GM12892 (cell line): Measurements from ENCODE around the gene VPS9D1.

Experiments used
- DNase-seq: peaks from one replicate; pipeline ENCODE4 v3.0.0; 2011; ENCODE audit not compliant: insufficient read length
- FAIRE-seq: peaks from 2 replicates; lab custom pipeline; 2011; peaks lifted over from hg19 to GRCh38; lab: Jason Lieb, UNC
- POLR2A ChIP-seq: IDR thresholded peaks from 2 replicates; pipeline ENCODE4 v1.6.1; 2011; ENCODE audit warnings: low read depth, low read length, control low read depth
- POLR2AphosphoS5 ChIP-seq: IDR thresholded peaks from 2 replicates; pipeline ENCODE4 v1.6.1; 2011; ENCODE audit warnings: low read depth, low read length, control low read depth
- TAF1 ChIP-seq: IDR thresholded peaks from 2 replicates; pipeline ENCODE4 v1.6.1; 2011; ENCODE audit warnings: low read depth, mild to moderate bottlenecking, control low read depth, low read length, borderline replicate concordance

Gene VPS9D1

DNA sequence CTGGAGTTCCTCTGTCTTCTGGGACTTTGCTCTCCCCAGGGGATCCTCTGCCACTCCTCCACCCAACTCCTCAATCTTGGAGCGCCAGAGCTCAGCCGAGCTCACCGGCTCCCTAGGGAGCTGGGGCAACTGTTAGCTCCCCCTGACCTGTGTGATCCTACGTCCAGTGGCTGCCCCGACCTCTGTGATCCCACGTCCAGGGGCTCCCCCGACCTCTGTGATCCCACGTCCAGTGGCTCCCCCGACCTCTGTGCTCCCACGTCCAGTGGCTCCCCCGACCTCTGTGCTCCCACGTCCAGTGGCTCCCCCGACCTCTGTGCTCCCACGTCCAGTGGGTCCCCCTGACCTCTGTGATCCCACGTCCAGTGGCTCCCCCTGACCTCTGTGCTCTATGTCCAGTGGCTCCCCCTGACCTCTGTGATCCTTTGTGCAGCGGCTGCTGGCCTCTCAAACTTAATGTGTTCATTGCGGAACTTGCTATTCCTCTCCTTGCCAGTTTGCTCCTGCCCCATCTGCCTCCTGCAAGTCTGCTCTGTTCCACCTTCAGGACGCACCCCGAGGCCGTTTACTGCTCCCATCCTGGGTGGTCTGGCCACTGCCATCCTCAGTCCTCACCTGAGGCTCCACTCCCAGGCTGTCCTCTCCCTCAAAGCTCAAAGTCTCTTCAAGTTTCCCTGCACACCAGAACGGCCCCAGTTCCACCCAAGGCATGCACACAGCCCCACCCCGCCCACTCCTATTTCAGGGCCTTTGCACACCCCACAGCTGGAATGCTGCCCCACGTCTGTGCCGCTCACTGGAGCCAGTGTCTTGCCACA is 2.8 kb downstream of the VPS9D1 start:
- no peak for TF ChIP-seq POLR2AphosphoS5
- TF ChIP-seq TAF1: no peak
- TF ChIP-seq POLR2A: no peak
- DNase-seq (no peak), FAIRE-seq (no peak)

DNA sequence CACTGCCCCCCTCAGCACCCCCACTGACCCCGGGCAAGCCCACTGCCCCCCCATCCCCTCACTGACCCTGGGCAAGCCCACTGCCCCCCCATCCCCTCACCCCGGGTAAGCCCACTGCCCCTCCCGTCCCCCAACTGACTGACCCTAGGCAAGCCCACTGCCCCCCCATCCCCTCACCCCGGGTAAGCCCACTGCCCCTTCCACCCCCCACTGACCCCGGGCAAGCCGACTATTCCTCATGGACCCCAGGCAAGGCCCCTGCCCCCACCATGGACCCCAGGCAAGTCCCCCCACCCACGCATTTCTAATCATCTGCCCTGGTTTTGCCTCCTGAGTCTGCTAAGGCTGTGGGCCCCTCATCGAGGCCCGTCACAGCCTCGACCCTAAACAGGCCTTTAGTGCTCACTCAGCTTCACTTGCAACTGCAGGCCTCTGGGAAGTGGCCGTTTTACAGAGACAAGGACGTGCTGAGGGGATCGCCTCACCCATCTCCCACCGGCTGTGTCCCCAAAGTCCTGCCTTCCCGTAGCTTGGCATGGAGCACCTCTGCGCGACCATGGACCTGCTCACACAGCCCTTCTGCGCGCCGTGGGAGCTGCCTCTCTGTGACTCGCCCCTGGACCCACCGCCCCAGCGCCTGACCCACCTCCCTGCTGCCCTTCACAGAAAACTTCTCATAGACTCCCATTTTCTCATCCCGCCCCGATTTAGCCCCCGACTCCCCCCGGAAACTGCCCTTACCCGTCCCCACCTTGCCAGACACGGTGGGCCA is 3.6 kb downstream of the VPS9D1 start:
- FAIRE-seq (no peak), DNase-seq (no peak)
- no peak for TF ChIP-seq POLR2A
- TF ChIP-seq TAF1: no peak
- TF ChIP-seq POLR2AphosphoS5: no peak

DNA sequence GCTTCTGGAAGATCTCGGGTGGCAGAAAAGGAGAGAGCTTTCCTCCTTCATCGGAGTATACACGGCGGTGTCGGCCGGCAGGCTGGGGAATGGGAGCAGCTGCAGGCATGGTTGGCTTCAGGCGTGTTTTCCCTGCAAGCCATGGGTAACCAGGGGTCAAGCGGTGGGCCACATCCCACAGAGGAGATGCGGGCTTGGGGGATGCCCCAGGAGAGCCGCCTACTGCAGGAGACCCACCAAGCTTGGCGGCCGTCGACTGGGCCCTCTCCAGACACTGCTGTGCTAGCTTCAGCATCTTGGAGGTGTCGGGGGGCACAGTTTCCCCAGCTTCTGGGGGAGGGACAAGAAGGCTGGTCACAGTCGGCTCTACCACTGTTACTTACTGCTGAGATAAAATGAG is 4.2 kb downstream of the VPS9D1 start:
- no peak for TF ChIP-seq POLR2AphosphoS5
- no peak for TF ChIP-seq POLR2A
- TF ChIP-seq TAF1: no peak
- FAIRE-seq (no peak), DNase-seq (no peak)

DNA sequence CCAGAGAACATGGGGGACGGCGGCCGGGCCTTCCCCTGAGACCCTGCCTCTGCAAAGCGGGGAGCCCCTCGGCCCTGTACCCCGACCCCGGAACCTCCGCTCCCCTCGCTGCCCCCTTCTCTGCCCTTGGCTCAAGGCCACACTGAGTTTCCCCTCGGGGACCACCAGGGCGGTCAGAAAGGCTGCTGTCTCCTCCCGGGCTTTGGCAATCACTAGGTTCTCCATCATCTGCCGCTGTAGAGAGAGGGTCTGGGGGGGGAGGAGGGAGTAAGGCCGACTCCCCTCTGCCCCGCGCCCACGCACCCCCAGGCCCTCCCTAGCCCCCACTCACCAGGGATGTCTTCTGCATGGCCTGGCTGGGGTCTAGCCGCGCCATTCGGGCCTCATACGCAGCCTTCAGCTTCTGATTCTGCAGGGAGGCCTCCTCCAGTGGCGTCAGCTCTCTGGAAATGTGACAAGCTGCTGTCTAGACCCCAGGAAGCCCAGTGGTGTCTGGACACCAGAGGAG is 8.4 kb downstream of the VPS9D1 start:
- FAIRE-seq: peak; percentile 17
- no peak for DNase-seq
- 0 out of 2 replicates have a peak, but pooled peaks have one; percentile 0 for TF ChIP-seq TAF1
- no peak for TF ChIP-seq POLR2AphosphoS5

DNA sequence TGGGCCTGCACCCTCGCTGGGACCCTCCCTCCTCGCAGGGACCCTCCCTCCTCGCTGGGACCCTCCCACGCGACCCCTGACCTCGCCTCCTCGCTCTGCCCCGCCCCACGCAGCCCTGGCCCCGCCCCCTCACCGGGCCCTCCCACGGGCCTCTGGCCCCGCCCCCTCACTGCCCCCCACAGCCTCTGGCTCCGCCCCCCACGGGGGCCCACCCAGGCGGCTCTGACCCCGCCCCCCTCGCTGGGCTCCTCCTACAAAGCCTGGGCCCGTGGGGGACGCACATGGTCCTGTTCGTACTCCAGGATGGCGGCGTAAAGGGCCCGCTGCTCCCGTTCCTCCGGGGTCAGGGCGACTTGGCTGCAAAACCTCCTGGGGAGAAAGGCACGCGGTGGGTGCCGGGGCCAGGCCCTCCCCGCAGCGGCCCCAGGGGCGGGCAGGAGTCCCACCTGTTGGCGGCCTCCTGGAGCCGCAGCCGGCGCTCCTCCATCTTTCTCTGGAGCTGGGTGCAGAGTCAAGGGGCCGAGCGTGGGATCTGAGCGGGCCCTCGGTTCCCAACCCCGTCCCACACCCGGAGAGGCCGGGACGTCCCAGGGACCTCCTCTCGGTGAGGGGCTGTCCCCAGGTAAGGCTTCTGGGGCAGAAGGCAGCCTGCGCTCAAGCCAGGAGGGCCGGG is 9.0 kb downstream of the VPS9D1 start:
- FAIRE-seq: peak; percentile 88
- DNase-seq: peak; percentile 99
- TF ChIP-seq POLR2A (peak; percentile 82), TAF1 (peak; percentile 29; the same call in 1 of the 2 replicates), POLR2AphosphoS5 (peak; percentile 66)

DNA sequence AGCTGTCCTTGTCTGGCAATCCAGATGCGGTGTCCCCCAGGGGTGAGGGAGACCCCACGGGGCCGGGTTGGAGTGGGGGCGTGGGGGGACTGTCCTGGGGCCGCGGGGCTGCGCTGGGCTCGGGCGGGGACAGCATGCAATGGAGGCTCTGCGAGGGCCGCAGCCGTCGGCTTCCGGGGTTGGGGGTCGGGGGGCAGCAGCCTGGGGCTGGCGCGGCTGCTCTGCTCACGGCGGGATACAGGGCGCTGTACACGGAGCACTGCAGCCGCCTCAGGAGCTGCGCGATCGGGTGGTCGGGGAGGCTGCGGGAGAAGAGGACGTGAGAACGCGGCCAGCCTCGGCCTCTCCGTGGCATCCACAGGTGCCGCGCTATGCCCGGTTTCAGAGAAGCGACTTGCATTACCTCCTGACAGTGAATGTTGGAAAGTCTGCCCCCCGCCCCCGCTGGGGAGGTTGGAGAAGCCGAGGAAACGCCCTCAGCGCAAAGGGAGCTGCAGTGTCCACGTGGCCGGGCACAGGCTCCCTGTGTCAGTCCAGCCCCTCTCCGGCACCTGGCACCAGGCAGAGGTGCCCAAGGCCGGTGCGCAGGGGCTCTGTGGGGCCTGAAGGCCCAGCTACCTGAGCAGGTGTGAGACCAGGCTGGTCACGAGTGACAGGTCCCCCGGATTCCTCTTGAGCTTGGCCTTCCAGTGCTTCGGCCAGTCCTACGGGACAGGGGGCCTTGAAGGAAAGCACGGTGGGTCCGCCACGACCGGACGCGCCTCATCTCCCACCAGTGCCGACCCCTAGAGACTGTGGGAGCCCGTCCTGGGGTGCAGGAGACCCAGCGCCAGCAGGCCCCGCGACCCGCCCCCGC is 9.8 kb downstream of the VPS9D1 start:
- FAIRE-seq: no peak
- TF ChIP-seq TAF1: no peak
- TF ChIP-seq POLR2A: no peak
- TF ChIP-seq POLR2AphosphoS5: no peak
- no peak for DNase-seq

DNA sequence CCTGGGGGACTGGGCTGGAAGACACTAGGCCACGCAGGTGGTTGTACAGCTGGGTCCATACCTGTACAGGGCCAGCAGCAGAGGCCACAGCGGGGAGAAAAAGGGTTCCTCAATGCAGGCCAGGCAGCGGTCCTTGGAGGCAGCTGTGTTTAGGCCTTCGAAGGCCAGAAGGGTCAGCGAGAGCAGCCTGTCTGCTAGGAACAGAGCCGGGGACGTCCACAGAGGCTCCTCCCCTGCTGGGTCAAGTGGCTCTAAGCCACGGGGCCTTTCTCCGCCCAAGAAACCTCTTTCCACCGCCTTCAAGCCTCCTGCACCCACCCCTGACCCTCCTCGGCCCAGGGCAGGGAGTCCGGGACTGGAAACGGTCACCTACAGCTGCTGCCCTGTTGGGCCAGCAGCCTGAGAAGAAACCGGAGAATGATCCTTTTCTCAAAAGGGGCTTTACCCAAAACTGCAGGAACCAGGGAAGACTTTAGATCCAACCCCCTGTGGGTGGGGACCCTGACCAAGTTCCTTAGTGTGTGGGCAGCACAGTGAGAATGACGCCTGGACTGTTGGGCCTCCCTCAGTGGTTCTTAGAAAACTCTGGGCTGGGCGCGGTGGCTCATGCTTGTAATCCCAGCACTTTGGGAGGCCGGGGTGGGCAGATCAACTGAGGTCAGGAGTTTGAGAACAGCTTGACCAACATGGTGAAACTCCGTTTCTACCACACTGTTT is 10.8 kb downstream of the VPS9D1 start:
- DNase-seq (no peak), FAIRE-seq (no peak)
- TF ChIP-seq TAF1: no peak
- TF ChIP-seq POLR2AphosphoS5: no peak
- no peak for TF ChIP-seq POLR2A

DNA sequence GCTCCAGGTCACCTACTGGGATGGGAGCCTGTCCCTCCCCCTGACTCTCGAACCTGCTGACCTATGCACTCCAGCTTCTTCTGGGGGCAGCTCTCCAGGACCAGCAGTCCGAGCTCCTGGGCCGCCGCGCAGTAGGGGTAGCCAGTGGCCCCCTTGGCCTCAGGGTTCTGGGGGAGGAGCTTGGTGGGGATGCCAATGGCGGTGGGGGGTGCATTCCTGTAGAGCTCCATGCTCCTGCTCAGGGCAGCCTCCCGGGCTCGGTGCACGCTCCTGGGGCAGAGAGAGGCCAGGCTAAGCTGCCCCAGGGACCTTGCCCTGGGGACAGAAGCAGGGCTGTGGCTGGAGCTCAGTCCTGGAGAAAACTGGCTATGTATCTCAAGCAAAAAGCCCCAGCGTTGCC is 11.5 kb downstream of the VPS9D1 start:
- no peak for FAIRE-seq
- DNase-seq: no peak
- TF ChIP-seq POLR2A: no peak

DNA sequence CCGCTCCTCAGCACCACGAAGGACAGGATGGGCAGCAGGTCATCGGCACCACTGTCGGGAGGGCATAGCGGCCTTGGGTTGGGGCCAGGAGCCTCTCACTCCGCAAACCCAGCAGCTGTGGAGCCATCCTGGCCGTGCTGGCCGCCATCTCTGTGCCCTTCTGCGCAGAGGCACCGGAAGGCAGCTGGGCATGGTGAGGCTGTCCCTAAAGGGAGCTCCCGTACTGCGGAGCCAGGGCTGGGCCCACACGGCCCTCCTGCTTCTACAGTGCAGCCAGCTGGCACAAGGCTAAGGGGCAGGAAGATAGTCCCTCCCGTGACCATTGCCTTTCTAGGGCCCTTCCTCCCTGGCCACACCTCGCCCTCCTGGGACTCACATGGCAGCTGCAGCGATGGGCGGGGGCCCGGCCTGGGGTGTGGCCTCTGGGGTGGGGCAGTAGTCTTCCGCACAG is 12.2 kb downstream of the VPS9D1 start:
- no peak for DNase-seq
- TF ChIP-seq TAF1 (no peak), POLR2A (no peak), POLR2AphosphoS5 (no peak)
- no peak for FAIRE-seq

DNA sequence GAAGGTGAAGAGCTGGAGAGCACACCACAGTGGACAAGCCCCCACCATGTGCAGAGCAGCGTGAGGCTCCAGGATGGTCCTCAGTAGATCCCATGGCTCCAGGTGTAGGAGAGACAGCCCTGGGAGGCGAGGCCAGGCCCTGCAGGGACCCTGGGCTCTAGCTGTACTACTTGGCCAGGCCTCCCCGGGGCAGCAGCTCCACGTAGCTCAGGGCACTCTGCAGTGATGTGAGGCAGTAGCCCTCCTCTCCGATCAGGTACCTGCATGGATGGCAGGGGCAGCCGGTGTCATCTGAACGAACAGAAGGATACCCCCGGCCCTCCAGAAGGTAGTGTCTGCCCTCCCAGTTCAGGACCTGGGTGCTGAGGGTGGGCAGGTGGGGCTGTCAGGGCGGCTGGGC is 13.0 kb downstream of the VPS9D1 start:
- FAIRE-seq (no peak), DNase-seq (no peak)
- TF ChIP-seq TAF1 (no peak), POLR2AphosphoS5 (no peak), POLR2A (no peak)
